Measurements from ENCODE around the gene MAP2K4. TPM values are rescaled to one million over a fixed set of nuclear protein-coding genes. Genes with fewer than 3 reads are reported as not detected.

Gene MAP2K4
- total RNA-seq, 1 donor from 2014 or later, result 29.7 TPM

GRCh38 chr17:12178644-12179330 is 158.1 kb downstream of the MAP2K4 start:
- ATAC-seq, result no peak

- ATAC-seq, result no peak
Observed at GRCh38 chr17:12180644-12181261, 160.1 kb downstream of the MAP2K4 start.

DNA sequence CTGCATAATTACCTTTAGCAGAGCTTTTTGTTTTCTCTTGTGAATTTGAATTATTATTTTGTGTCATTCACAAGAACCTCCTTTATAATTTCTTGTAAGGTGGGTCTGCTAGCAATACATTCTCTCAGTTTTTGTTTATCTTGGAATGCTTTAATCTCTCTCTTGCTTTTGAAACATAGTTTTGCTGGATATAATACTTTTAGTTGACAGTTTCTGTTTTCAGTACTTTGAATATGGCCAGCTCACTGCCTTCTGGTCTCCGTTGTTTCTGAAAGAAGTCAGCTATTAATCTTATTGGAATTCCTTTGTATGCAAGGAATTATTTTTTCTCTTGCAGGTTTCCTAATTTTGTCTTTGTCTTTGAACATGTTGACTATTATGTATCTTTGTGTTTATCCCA is 167.0 kb downstream of the MAP2K4 start:
- ATAC-seq, result no peak

GRCh38 chr17:12193144-12193735 is 172.6 kb downstream of the MAP2K4 start:
- no peak for ATAC-seq

Other genes starting within 250 kb of the MAP2K4 start
- gene ZNF18, start 23.4 kb upstream of the MAP2K4 start, total RNA-seq, result 6.1 TPM

Data from esophagus mucosa (tissue), 1 donor.